Subcutaneous preadipocyte (primary cell): ENCODE results near the gene COL11A2. TPM values are rescaled to one million over a fixed set of nuclear protein-coding genes. Genes with fewer than 3 reads are reported as not detected.

ENCODE experiments used
- small RNA-seq: library from RNA; depleted of rRNA; stranded (forward); fragments of <200 nt; gene quantifications from one replicate; pipeline ENCODE3, GENCODE V24; 2012
- total RNA-seq: library from RNA; depleted of rRNA; stranded (reverse); fragments of >200 nt; gene quantifications from 2 replicates; pipeline ENCODE4 v1.2.3, GENCODE V29; 2012

The COL11A2 gene
- total RNA-seq = under 0.01 and 0.20 TPM in 2 replicates

GRCh38 chr6:33192105-33192646, at the start of gene COL11A2:
TSS of gene COL11A2 (minus strand) at chr6:33192467. CDS start at chr6:33192240, 227 bp downstream.

GRCh38 chr6:33208091-33208967, 16.1 kb upstream of the COL11A2 start, which contains the start of gene RING1:
TSS of gene RING1 (plus strand) at chr6:33208500. CDS start at chr6:33208823, 323 bp downstream.

GRCh38 chr6:33204415-33205190, 12.3 kb upstream of the COL11A2 start, which contains the start of gene HSD17B8:
TSS of gene HSD17B8 (plus strand) at chr6:33204655. CDS start at chr6:33204669, 14 bp downstream.

GRCh38 chr6:33200219-33201146, 8.2 kb upstream of the COL11A2 start, which contains the start of the genes RXRB and SLC39A7:
TSS of gene RXRB (minus strand) at chr6:33200665. CDS start at chr6:33200476, 189 bp downstream.
TSS of gene SLC39A7 (plus strand) at chr6:33200867. CDS start at chr6:33201246, 379 bp downstream.

Small RNAs within 50 kb of the gene (small RNA-seq; reads per million reads assigned to genes)
- gene MIR219A1 = 0.49 reads per million, percentile 29 among the genes with 10 or more reads in this experiment
- 0.16 reads per million for gene RNY4P10

Other genes with a start within 250 kb of the COL11A2 start
- gene HLA-DMA, start 239.4 kb downstream of the COL11A2 start, total RNA-seq = 1.4 and 1.8 TPM in 2 replicates
- 95.2 and 125 TPM in 2 replicates for gene BRD2, start 223.9 kb downstream of the COL11A2 start, total RNA-seq
- under 0.01 TPM in 1 of 2 replicates, not detected in the other for gene HLA-DOA, start 182.9 kb downstream of the COL11A2 start, total RNA-seq
- 3.1 and 7.0 TPM in 2 replicates for gene HLA-DPA1, start 118.8 kb downstream of the COL11A2 start, total RNA-seq
- gene HLA-DPB1, start 116.5 kb downstream of the COL11A2 start, total RNA-seq = 1.8 and 10.2 TPM in 2 replicates
- 17.6 and 20.5 TPM in 2 replicates for gene RXRB, start 8.2 kb upstream of the COL11A2 start, total RNA-seq
- gene SLC39A7, start 8.4 kb upstream of the COL11A2 start, total RNA-seq = 51.8 and 71.0 TPM in 2 replicates
- 5.3 and 7.0 TPM in 2 replicates for gene HSD17B8, start 12.2 kb upstream of the COL11A2 start, total RNA-seq
- 21.7 and 24.2 TPM in 2 replicates for gene RING1, start 16.0 kb upstream of the COL11A2 start, total RNA-seq
- 31.6 and 39.5 TPM in 2 replicates for gene VPS52, start 79.4 kb upstream of the COL11A2 start, total RNA-seq
- 2,332 and 5,287 TPM in 2 replicates for gene RPS18, start 79.6 kb upstream of the COL11A2 start, total RNA-seq
- 1.1 and 2.5 TPM in 2 replicates for gene B3GALT4, start 84.7 kb upstream of the COL11A2 start, total RNA-seq
- gene WDR46, start 96.8 kb upstream of the COL11A2 start, total RNA-seq = 90.0 and 92.3 TPM in 2 replicates
- gene PFDN6, start 97.1 kb upstream of the COL11A2 start, total RNA-seq = 38.5 and 40.4 TPM in 2 replicates
- 16.9 and 19.2 TPM in 2 replicates for gene RGL2, start 106.5 kb upstream of the COL11A2 start, total RNA-seq
- 68.8 and 73.9 TPM in 2 replicates for gene TAPBP, start 121.6 kb upstream of the COL11A2 start, total RNA-seq
- 8.5 and 11.3 TPM in 2 replicates for gene ZBTB22, start 125.3 kb upstream of the COL11A2 start, total RNA-seq
- gene DAXX, start 130.5 kb upstream of the COL11A2 start, total RNA-seq = 39.7 and 50.6 TPM in 2 replicates
- gene KIFC1, start 199.4 kb upstream of the COL11A2 start, total RNA-seq = 33.1 and 58.1 TPM in 2 replicates
- 8.1 and 14.1 TPM in 2 replicates for gene PHF1, start 218.5 kb upstream of the COL11A2 start, total RNA-seq
- gene CUTA, start 225.6 kb upstream of the COL11A2 start, total RNA-seq = 70.2 and 82.3 TPM in 2 replicates
- 6.1 and 6.2 TPM in 2 replicates for gene SYNGAP1, start 227.6 kb upstream of the COL11A2 start, total RNA-seq